Aorta (tissue), 5 donors: Measurements from ENCODE around the gene NRIP2. TPM values are rescaled to one million over a fixed set of nuclear protein-coding genes. Genes with fewer than 3 reads are reported as not detected.
A peak's percentile ranks its signal among the peaks of the same experiment; 100 is the strongest.

Experiments used
- ATAC-seq: fragments of 200-7000 bp; cut with Tn5 transposase; one replicate; pipeline ENCODE4 v1.9.1; 2022; ENCODE audit warnings: moderate library complexity; ENCODE audit not compliant: low FRiP score
- DNase-seq, 2 donors: peaks; one replicate each; pipeline ENCODE4 v3.0.0-alpha.2; 2020
- H3K27ac ChIP-seq, 2 donors: one replicate each; pipeline ENCODE4 v1.5.1; 2013; ENCODE audit warnings: low read length in 2 of 2, mild to moderate bottlenecking in 2 of 2, moderate library complexity in 2 of 2, control low read depth in 1 of 2, inconsistent platforms in 1 of 2, low read depth in 1 of 2
- H3K27me3 ChIP-seq, 2 donors: one replicate each; pipeline ENCODE4 v1.6.1; 2013; ENCODE audit warnings: control low read depth in 1 of 2, low read length in 1 of 2, mild to moderate bottlenecking in 1 of 2, moderate library complexity in 1 of 2; ENCODE audit not compliant: insufficient read depth in 2 of 2, control insufficient read depth in 1 of 2
- H3K36me3 ChIP-seq, 2 donors: one replicate each; pipeline ENCODE4 v1.6.1; 2013; ENCODE audit warnings: control low read depth in 1 of 2, low read length in 1 of 2, mild to moderate bottlenecking in 1 of 2; ENCODE audit not compliant: insufficient read depth in 2 of 2, control insufficient read depth in 1 of 2
- H3K4me1 ChIP-seq, 2 donors: one replicate each; pipeline ENCODE4 v1.6.1; 2013; ENCODE audit warnings: low read length in 2 of 2, control low read depth in 1 of 2, mild to moderate bottlenecking in 1 of 2, moderate library complexity in 1 of 2; ENCODE audit not compliant: insufficient read depth in 2 of 2, control insufficient read depth in 1 of 2
- H3K4me3 ChIP-seq, 2 donors: one replicate each; pipeline ENCODE4 v1.5.1; 2013; ENCODE audit warnings: low read length in 2 of 2, control low read depth in 1 of 2, mild to moderate bottlenecking in 1 of 2
- H3K9me3 ChIP-seq: one replicate; pipeline ENCODE4 v1.6.1; 2013; ENCODE audit warnings: mild to moderate bottlenecking, low read length; ENCODE audit not compliant: control insufficient read depth
- WGBS, 2 donors: extraction: QIAGEN DNeasy Blood & Tissue Kit; methylation state at CpG; one replicate each; pipeline ENCODE4 v1.1.7; 2013; 5-methylcytosine and 5-hydroxymethylcytosine counted together
- intact Hi-C, 2 donors: fragments of 100-400 bp; cut with DNase I; formaldehyde crosslinking; loops; one replicate each; pipeline versions ENCODE4 v1.14.2 to v1.15.0; 2022
- polyA plus RNA-seq, 2 donors: library from polyadenylated mRNA; stranded (reverse); fragments of 200-250 nt; gene quantifications; one replicate each; pipeline ENCODE4 v1.2.3, GENCODE V29; 2013
- total RNA-seq, 2 donors: library from RNA; stranded (reverse); fragmentation: NEBNext Ultra II Directional; extraction: Animal tissue kit (Norgen Biotek cat#: 25700); gene quantifications; one replicate each; pipeline ENCODE4 v1.2.1, GENCODE V29; 2021
- donor health status: healthy with polysubstance abuse.
- donor health status: Bipolar disorder and iron deficiency.
- donor health status: DM: no; HTN: no; CAD: no.
- donor health status: DM: no; HTN: no; CAD: no.
- donor health status: DM: yes; HTN: yes; CAD: no.

NRIP2 gene
- total and polyA plus RNA-seq, 4 donors = 1.8 to 8.1 (median 7.9) TPM

GRCh38 chr12:2795291-2796186, 39.3 kb downstream of the NRIP2 start:
- ATAC-seq = peak; percentile 86

DNA sequence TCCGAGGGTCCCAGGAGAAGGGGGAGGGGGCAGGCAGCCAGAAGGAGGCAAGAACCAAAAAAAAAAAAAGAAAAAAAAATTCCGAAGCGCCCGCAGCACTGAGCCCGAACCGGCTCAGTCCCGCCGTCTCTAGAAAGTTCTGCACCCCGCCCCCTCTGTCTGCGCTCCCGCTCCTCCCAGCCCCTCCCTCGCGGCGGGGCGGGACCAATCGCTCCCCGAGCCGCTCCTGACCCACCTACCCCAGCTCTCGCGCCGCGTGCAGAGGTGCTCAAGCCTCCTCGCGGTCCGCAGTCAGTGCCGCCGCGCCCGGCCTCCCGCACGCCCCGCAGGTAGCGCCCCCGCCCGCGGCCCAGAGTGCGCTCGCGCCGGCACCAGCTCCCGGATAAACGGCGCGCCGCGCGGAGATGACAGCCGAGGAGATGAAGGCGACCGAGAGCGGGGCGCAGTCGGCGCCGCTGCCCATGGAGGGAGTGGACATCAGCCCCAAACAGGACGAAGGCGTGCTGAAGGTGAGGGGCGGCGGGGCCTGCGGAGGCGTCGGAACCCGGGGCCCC, 40.0 kb downstream of the NRIP2 start, which contains the start of gene FKBP4:
Gene FKBP4 (plus strand): TSS at position 235 of the 554 bp plus-strand sequence. CDS start 170 bp downstream, at position 405.
- Histone ChIP-seq H3K27ac (peak within 1 kb of the TSS in 1 of 2 donors; percentile 91), H3K4me3 (peak within 1 kb of the TSS; percentile 58 to 94), H3K27me3 (no peaks in the 10 kb centered on the region), H3K36me3 (peaks cover 0 to 9% of the 10 kb centered on the region in 2 donors), H3K4me1 (peaks cover 0 to 3% of the 10 kb centered on the region in 2 donors), H3K9me3 (no peaks in the 10 kb centered on the region)
- peak; percentile 95 to 96 for DNase-seq
- peak; percentile 96 for ATAC-seq
- 0 to 1% methylated on average over 49 to 63 of the region's 63 CpGs for WGBS, 2 donors
- intact Hi-C loops = no loop called here

More at GRCh38 chr12:2795291-2796186, 39.3 kb downstream of the NRIP2 start:
- peak overlapping the region; percentile 58 to 94 for H3K4me3 ChIP-seq
- H3K27ac ChIP-seq = peak overlapping the region in 1 of 2 donors; percentile 64
- peak; percentile 87 to 93 for DNase-seq
- no peaks in the 10 kb centered on the region for H3K9me3 ChIP-seq
- intact Hi-C loops = loop anchor here in 1 of 2 donors (2.0 kb wide), 1 partner anchor 17 kb away; the partner anchor contains the start of gene ITFG2
- H3K36me3 ChIP-seq = peaks cover 0 to 17% of the 10 kb centered on the region in 2 donors
- H3K27me3 ChIP-seq = no peaks in the 10 kb centered on the region
- H3K4me1 ChIP-seq = peaks cover 0 to 3% of the 10 kb centered on the region in 2 donors
- 0 to 1% methylated on average over 34 to 111 of the region's 111 CpGs for WGBS, 2 donors

- Histone ChIP-seq H3K4me1 (peaks cover 0 to 3% of the 10 kb centered on the region in 2 donors), H3K27me3 (no peaks in the 10 kb centered on the region), H3K4me3 (peak overlapping the region; percentile 32 to 58), H3K36me3 (peaks cover 0 to 7% of the 10 kb centered on the region in 2 donors), H3K9me3 (no peaks in the 10 kb centered on the region), H3K27ac (peak overlapping the region in 1 of 2 donors; percentile 4)
- intact Hi-C loops = no loop called here
- no peak for DNase-seq
- ATAC-seq = peak; percentile 77
- WGBS, 2 donors = 2% methylated on average over 48 to 49 of the region's 49 CpGs
Measured at GRCh38 chr12:2794191-2794735, 40.6 kb downstream of the NRIP2 start.

DNA sequence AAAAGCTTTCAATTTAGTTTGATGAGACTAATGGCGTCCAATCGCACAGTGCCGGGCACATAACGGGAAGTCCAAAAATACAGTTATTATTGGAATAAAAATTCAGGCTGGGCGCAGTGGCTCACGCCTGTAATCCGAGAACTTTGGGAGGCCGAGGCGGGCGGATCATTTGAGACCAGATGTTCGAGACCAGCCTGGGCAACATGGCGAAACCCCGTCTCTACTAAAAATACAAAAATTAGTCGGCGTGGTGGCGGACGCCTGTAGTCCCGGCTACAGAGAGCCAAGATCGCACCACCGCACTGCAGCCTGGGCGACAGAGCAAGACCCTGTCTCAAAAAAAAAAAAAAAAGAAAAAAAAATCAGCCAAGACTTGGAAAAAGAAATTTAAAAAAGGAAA, 41.3 kb downstream of the NRIP2 start:
- peaks cover 0 to 5% of the 10 kb centered on the region in 2 donors for H3K36me3 ChIP-seq
- ATAC-seq (no peak), DNase-seq (no peak)
- H3K4me3 ChIP-seq = no peak overlapping the region
- 90 to 94% methylated on average over 21 of the region's 21 CpGs for WGBS, 2 donors
- H3K27me3 ChIP-seq = no peaks in the 10 kb centered on the region
- H3K27ac ChIP-seq = no peak overlapping the region
- no peaks in the 10 kb centered on the region for H3K9me3 ChIP-seq
- peaks cover 0 to 3% of the 10 kb centered on the region in 2 donors for H3K4me1 ChIP-seq
- intact Hi-C loops = no loop called here

GRCh38 chr12:2792671-2793500, 41.9 kb downstream of the NRIP2 start:
- peaks cover 0 to 3% of the 10 kb centered on the region in 2 donors for H3K36me3 ChIP-seq
- 88% methylated on average over 25 of the region's 25 CpGs for WGBS, 2 donors
- DNase-seq (no peak), ATAC-seq (no peak)
- H3K27me3 ChIP-seq = no peaks in the 10 kb centered on the region
- H3K4me3 ChIP-seq = no peak overlapping the region
- intact Hi-C loops = no loop called here
- H3K9me3 ChIP-seq = no peaks in the 10 kb centered on the region
- H3K27ac ChIP-seq = no peak overlapping the region
- peaks cover 0 to 2% of the 10 kb centered on the region in 2 donors for H3K4me1 ChIP-seq

DNA sequence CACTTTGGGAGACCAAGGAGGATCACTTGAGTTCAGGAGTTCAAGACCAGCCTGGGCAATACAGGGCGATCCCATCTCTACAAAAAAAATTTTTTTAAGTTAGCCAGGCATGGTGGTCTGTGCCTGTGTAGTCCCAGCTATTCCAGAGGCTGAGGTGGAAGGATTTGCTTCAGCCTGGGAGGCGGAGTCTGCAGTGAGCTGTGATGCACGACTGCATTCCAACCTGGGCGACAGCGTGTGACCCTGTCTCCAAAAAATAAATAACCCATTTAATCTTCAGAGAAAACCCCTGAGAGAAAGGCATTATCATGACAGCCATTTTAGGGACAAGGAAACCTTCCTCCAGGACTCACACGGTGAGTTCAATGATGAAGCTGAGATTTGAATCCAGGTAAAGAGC, 43.7 kb downstream of the NRIP2 start:
- 73 to 80% methylated on average over 6 of the region's 6 CpGs for WGBS, 2 donors
- no peak for ATAC-seq
- H3K27me3 ChIP-seq = no peaks in the 10 kb centered on the region
- DNase-seq = no peak
- no peaks in the 10 kb centered on the region for H3K4me1 ChIP-seq
- intact Hi-C loops = no loop called here
- no peaks in the 10 kb centered on the region for H3K9me3 ChIP-seq
- H3K4me3 ChIP-seq = no peak overlapping the region
- no peak overlapping the region for H3K27ac ChIP-seq
- H3K36me3 ChIP-seq = no peaks in the 10 kb centered on the region

GRCh38 chr12:2785017-2785416, 49.8 kb downstream of the NRIP2 start:
- Histone ChIP-seq H3K9me3 (no peaks in the 10 kb centered on the region), H3K27me3 (no peaks in the 10 kb centered on the region), H3K4me1 (no peaks in the 10 kb centered on the region), H3K4me3 (no peak overlapping the region), H3K36me3 (no peaks in the 10 kb centered on the region), H3K27ac (no peak overlapping the region)
- DNase-seq (no peak), ATAC-seq (no peak)
- WGBS, 2 donors = 70 to 76% methylated on average over 5 of the region's 5 CpGs
- intact Hi-C loops = loop anchor here (2.0 to 10.0 kb wide), 3 partner anchors 46 to 100 kb away; no protein-coding TSS in a partner anchor
